Mesothelial cell of epicardium (in vitro differentiated cells): Measurements from ENCODE around the gene DCTN3. TPM values are rescaled to one million over a fixed set of nuclear protein-coding genes. Genes with fewer than 3 reads are reported as not detected.
A peak's percentile ranks its signal among the peaks of the same experiment; 100 is the strongest.

Source experiments
- DNase-seq, 2 experiments: peaks; one replicate each; pipeline ENCODE4 v3.0.0; 2021; ENCODE audit warnings: low spot score in 2 of 2; ENCODE audit not compliant: unreplicated experiment in 2 of 2
- H3K27ac Mint-ChIP-seq: 2 replicates; pipeline ENCODE4 v1.8.0; 2021; ENCODE audit warnings: mixed read lengths
- H3K27me3 Mint-ChIP-seq: 2 replicates; pipeline ENCODE4 v1.8.0; 2021; ENCODE audit warnings: low read depth, mixed read lengths
- H3K36me3 Mint-ChIP-seq: 2 replicates; pipeline ENCODE4 v1.8.0; 2021; ENCODE audit warnings: mixed read lengths
- H3K4me1 Mint-ChIP-seq: 2 replicates; pipeline ENCODE4 v1.8.0; 2021; ENCODE audit warnings: mixed read lengths
- H3K4me3 Mint-ChIP-seq: 2 replicates; pipeline ENCODE4 v1.8.0; 2021; ENCODE audit warnings: mild to moderate bottlenecking, moderate library complexity, mixed read lengths
- H3K9me3 Mint-ChIP-seq: 2 replicates; pipeline ENCODE4 v1.8.0; 2021; ENCODE audit warnings: mixed read lengths
- total RNA-seq: library from RNA; stranded (reverse); gene quantifications from 3 replicates; pipeline ENCODE4 v1.2.1, GENCODE V29; 2021
- TF ChIP-seq, protein P1 (sequence below): fragments of 200-600 bp; sonication (generic); IDR thresholded peaks from one replicate; pipeline ENCODE4 v1.5.0; 2021; ENCODE audit warnings: antibody characterized with exemption; ENCODE audit not compliant: unreplicated experiment

Gene DCTN3
- total RNA-seq, 1 donor from 2014 or later = 77.1 TPM

DNA sequence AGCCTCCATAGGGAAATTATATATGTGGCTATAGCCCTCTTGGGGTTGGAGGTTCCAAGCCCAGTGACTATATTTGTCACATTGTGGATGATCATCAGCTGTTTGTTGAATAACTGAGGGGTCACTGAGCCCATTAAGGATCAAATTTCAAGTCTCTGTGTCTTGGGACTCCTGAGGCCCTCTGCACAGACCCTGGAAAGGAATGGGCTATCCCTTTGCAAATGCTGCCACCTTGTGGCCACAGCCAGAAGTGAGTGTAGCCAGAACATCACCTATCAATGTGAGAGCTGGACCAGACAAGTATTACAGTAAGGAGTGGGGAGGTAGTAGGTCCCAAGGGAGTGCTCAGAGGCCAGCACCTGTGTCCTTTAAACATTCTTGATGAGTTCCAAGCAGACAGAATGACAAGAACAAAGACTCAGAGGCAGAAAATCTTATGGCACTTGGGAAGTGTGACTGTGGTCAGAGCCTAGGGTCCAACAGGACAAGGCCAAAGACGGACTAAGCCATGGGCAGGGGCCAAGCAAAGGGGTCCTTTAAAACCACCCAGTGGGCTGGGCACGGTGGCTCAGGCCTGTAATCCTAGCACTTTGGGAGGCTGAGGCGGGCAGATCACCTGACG lies 16.6 kb downstream of the DCTN3 start:
- TF ChIP-seq, protein P1, sequence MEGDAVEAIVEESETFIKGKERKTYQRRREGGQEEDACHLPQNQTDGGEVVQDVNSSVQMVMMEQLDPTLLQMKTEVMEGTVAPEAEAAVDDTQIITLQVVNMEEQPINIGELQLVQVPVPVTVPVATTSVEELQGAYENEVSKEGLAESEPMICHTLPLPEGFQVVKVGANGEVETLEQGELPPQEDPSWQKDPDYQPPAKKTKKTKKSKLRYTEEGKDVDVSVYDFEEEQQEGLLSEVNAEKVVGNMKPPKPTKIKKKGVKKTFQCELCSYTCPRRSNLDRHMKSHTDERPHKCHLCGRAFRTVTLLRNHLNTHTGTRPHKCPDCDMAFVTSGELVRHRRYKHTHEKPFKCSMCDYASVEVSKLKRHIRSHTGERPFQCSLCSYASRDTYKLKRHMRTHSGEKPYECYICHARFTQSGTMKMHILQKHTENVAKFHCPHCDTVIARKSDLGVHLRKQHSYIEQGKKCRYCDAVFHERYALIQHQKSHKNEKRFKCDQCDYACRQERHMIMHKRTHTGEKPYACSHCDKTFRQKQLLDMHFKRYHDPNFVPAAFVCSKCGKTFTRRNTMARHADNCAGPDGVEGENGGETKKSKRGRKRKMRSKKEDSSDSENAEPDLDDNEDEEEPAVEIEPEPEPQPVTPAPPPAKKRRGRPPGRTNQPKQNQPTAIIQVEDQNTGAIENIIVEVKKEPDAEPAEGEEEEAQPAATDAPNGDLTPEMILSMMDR = peak; percentile 93
- Mint-ChIP-seq H3K27ac (no peak overlapping the region), H3K27me3 (peaks cover 28% of the 10 kb centered on the region), H3K36me3 (no peaks in the 10 kb centered on the region), H3K4me3 (no peak overlapping the region), H3K4me1 (no peaks in the 10 kb centered on the region), H3K9me3 (no peaks in the 10 kb centered on the region)
- DNase-seq = peak; percentile 76 to 93

DNA sequence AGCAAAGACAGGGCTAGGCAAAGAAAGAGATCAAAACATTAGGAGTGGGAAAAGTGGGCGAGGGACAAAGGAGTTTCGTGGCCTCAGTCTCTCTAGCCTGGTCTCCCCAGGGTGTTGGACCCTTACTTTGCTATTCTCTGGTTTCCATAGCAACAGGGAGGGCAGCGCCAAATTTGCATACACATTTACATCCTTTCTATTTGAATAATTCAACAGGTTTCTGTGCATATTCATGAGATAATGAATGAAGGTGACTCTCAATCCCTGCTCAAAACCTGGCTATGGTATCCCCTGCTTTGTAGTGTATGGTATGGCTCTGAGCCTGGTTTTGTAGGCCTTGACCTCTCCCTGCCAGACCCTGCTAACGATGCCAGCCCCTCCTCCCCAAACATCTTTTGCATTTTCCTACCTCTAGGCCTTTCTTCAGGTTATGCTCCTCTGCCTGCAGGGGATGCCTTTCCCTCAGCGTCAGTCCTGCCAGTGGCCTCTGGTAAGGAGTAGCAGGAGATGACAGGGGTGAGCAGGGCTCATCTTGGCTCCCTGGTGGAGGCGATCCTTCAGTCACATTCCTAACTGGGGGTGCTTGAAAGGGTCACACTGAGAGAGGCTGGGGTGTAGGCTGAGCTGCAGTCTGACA lies 18.2 kb downstream of the DCTN3 start:
- TF ChIP-seq, protein P1 = no peak

DNA sequence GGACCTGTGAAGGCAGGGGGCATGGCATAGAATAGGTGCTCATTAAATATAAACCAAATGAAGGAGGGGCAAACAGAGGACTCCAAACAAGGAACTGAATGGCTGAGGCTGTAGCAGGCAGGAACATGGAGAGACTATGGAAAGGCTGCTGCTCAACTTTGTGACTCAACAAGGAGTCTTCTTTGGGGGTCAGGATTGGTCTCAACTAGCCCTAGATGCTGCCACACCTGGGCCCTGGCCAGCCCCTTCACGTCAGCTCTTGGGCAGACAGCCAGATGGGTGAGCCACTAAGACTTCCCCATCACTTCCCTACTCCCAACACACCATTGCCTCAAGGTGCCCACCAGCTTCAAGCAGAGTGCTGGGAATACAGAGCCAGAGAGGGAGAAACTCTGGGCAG lies 19.4 kb downstream of the DCTN3 start:
- Mint-ChIP-seq H3K4me3 (no peak overlapping the region), H3K36me3 (no peaks in the 10 kb centered on the region), H3K9me3 (no peaks in the 10 kb centered on the region), H3K27ac (no peak overlapping the region), H3K27me3 (peaks cover 49% of the 10 kb centered on the region), H3K4me1 (no peaks in the 10 kb centered on the region)
- TF ChIP-seq, protein P1 = no peak
- no peak for DNase-seq

More for the DNA sequence above, 18.2 kb downstream of the DCTN3 start:
- no peak for DNase-seq
- no peak overlapping the region for H3K27ac Mint-ChIP-seq
- H3K4me3 Mint-ChIP-seq = no peak overlapping the region
- no peaks in the 10 kb centered on the region for H3K9me3 Mint-ChIP-seq
- H3K4me1 Mint-ChIP-seq = no peaks in the 10 kb centered on the region
- peaks cover 38% of the 10 kb centered on the region for H3K27me3 Mint-ChIP-seq
- H3K36me3 Mint-ChIP-seq = no peaks in the 10 kb centered on the region

DNA sequence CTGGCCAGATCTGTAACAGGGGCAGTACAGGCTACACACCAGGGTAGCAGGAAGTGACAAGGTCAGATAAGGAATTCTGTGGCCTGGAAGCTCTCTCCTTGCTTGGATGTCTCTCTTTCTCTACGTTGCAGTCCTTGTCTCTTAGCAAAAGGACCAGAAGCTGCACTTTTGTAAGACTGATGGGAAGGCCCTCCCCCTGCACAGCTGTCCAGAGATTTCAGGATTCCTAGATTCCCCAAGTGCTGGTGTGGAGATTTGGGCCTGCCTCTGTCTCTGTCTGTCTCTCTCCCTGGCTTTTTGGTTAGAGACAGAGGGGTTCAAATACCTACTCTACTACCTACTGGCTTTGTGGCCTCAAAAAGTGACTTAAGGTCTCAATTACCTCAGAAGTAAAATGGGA lies 20.7 kb downstream of the DCTN3 start:
- H3K36me3 Mint-ChIP-seq = no peaks in the 10 kb centered on the region
- TF ChIP-seq, protein P1 = no peak
- H3K4me1 Mint-ChIP-seq = no peaks in the 10 kb centered on the region
- DNase-seq = no peak
- H3K9me3 Mint-ChIP-seq = no peaks in the 10 kb centered on the region
- peaks cover 45% of the 10 kb centered on the region for H3K27me3 Mint-ChIP-seq
- no peak overlapping the region for H3K27ac Mint-ChIP-seq
- H3K4me3 Mint-ChIP-seq = no peak overlapping the region

DNA sequence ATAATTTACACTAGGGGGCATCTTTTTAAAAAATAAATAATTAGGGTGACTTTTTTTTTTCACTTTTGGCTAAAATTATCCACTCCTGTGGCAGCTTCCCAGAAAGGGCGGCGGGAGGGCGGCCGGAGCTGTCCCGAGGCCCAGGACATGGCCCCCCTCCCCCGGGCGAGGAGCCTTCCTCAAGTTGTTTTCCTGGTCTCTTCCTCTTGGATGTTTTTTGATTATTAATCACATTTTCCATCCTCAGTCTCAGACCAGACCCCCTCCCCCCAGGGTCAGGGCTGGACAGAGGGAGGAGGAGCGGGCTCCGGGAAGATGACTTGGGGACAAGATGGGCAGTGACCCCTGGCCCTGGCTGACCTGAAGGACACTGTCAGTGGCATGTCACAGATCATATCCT lies 26.1 kb downstream of the DCTN3 start:
- H3K36me3 Mint-ChIP-seq = no peaks in the 10 kb centered on the region
- TF ChIP-seq, protein P1 = no peak
- peaks cover 13% of the 10 kb centered on the region for H3K4me1 Mint-ChIP-seq
- H3K9me3 Mint-ChIP-seq = no peaks in the 10 kb centered on the region
- DNase-seq = no peak
- no peak overlapping the region for H3K27ac Mint-ChIP-seq
- peaks cover 72% of the 10 kb centered on the region for H3K27me3 Mint-ChIP-seq
- no peak overlapping the region for H3K4me3 Mint-ChIP-seq
